HepG2 (cell line): ENCODE results near the gene TCOF1. TPM values are rescaled to one million over a fixed set of nuclear protein-coding genes. Genes with fewer than 3 reads are reported as not detected.

ENCODE experiments used
- ATAC-seq: fragments of 200-7000 bp; cut with Tn5 transposase; 3 replicates; pipeline ENCODE4 v1.9.1; 2020; ENCODE audit warnings: mild to moderate bottlenecking, moderate library complexity
- BruUV-seq: library from RNA; stranded (reverse); fragments of 400-500 nt; replicated peaks from 2 replicates; lab custom pipeline; 2021; lab: Mats Ljungman, UMichigan
- CTCF ChIA-PET: fragments of 300-600 bp; formaldehyde crosslinking; extraction: SDS; loops from one replicate; lab custom pipeline; 2021; ENCODE audit warnings: low total read pairs, inconsistent platforms, low intra/inter-chr PET ratio; lab: Yijun Ruan, JAX
- POLR2A ChIA-PET: fragments of 350-600 bp; sonication (Branson Sonifier 250); formaldehyde crosslinking; loops from one replicate; lab custom pipeline; 2020; ENCODE audit warnings: antibody characterized with exemption, inconsistent platforms; lab: Yijun Ruan, JAX
- DNase-seq: peaks from one replicate; pipeline ENCODE4 v3.0.0-alpha.2; 2015; ENCODE audit warnings: low spot score
- FAIRE-seq: peaks from 3 replicates; lab custom pipeline; 2011; peaks lifted over from hg19 to GRCh38; lab: Jason Lieb, UNC
- H2AFZ ChIP-seq: one replicate; pipeline ENCODE4 v1.6.1; 2011; ENCODE audit warnings: low read length, inconsistent platforms
- H3K27ac ChIP-seq: fragments of 300-600 bp; 3 replicates; pipeline ENCODE4 v1.8.0; 2011; ENCODE audit warnings: mixed run types, mild to moderate bottlenecking, mixed read lengths, low read length, inconsistent platforms; ENCODE audit not compliant: insufficient read depth; ENCODE audit errors: extremely low read length
- H3K27me3 ChIP-seq, 2 experiments: fragments of 200-600 bp in 1 of 2; 2 replicates in 1 of 2; 3 replicates in 1 of 2; pipeline versions ENCODE4 v1.6.0 to v1.8.0; 2011; ENCODE audit warnings: low read length in 2 of 2, mild to moderate bottlenecking in 2 of 2, moderate library complexity in 2 of 2, inconsistent platforms in 1 of 2; ENCODE audit not compliant: insufficient read depth in 2 of 2, control insufficient read depth in 1 of 2
- H3K36me3 ChIP-seq, 2 experiments: fragments of 200-600 bp in 1 of 2; replicated peaks in 1 of 2; 2 replicates in 1 of 2; 3 replicates in 1 of 2; pipeline versions ENCODE4 v1.5.1 to v1.8.0; 2011; ENCODE audit warnings: low read length in 2 of 2, inconsistent platforms in 1 of 2; ENCODE audit not compliant: insufficient read depth in 2 of 2, control insufficient read depth in 1 of 2
- H3K4me1 ChIP-seq: 2 replicates; pipeline ENCODE4 v1.5.1; 2012; ENCODE audit warnings: low read length, inconsistent platforms; ENCODE audit not compliant: insufficient read depth
- H3K4me2 ChIP-seq: 2 replicates; pipeline ENCODE4 v1.6.0; 2011; ENCODE audit warnings: low read depth, low read length, inconsistent platforms
- H3K4me3 ChIP-seq, 3 experiments: fragments of 200-600 bp in 1 of 3; sonication (generic), shearing (Covaris generic) in 1 of 3; replicated peaks in 1 of 3; 2 replicates each; pipeline ENCODE4 v1.5.1; 2011 to 2016; ENCODE audit warnings: low read length in 3 of 3, inconsistent platforms in 2 of 3, low read depth in 2 of 3, mild to moderate bottlenecking in 2 of 3, control low read depth in 1 of 3, mixed read lengths in 1 of 3; ENCODE audit not compliant: insufficient read depth in 1 of 3
- H3K79me2 ChIP-seq: one replicate; pipeline ENCODE4 v1.6.1; 2011; ENCODE audit warnings: low read length, inconsistent platforms; ENCODE audit not compliant: insufficient read depth
- H3K9ac ChIP-seq: 2 replicates; pipeline ENCODE4 v1.6.0; 2011; ENCODE audit warnings: mild to moderate bottlenecking, low read depth, low read length, inconsistent platforms; ENCODE audit not compliant: insufficient read depth
- H3K9me3 ChIP-seq: 2 replicates; pipeline ENCODE4 v1.5.1; 2012; ENCODE audit warnings: mild to moderate bottlenecking, low read length
- H4K20me1 ChIP-seq: 2 replicates; pipeline ENCODE4 v1.6.0; 2011; ENCODE audit warnings: inconsistent platforms, mild to moderate bottlenecking, low read length, moderate library complexity; ENCODE audit not compliant: insufficient read depth
- CAMTA2 ChIP-seq: sonication (generic); formaldehyde crosslinking; IDR thresholded peaks from 2 replicates; pipeline ENCODE4 v1.4.0; 2020; ENCODE audit warnings: mild to moderate bottlenecking, missing genetic modification reagents, borderline replicate concordance
- DNMT3B ChIP-seq: conservative IDR thresholded peaks from 2 replicates; pipeline ENCODE4 v1.6.1; 2016; ENCODE audit warnings: missing biosample characterization, control low read depth
- KAT7 ChIP-seq: IDR thresholded peaks from 2 replicates; pipeline ENCODE4 v1.6.1; 2018; ENCODE audit warnings: borderline replicate concordance, missing compliant biosample characterization
- KDM5B ChIP-seq: sonication (generic); formaldehyde crosslinking; IDR thresholded peaks from 2 replicates; pipeline ENCODE4 v1.4.0; 2020; ENCODE audit warnings: missing genetic modification reagents, mild to moderate bottlenecking, borderline replicate concordance
- SNAI1 ChIP-seq: sonication (generic); formaldehyde crosslinking; IDR thresholded peaks from 2 replicates; pipeline ENCODE4 v1.5.0; 2020; ENCODE audit warnings: mild to moderate bottlenecking, missing genetic modification reagents, borderline replicate concordance
- SP4 ChIP-seq: sonication (generic); formaldehyde crosslinking; IDR thresholded peaks from 2 replicates; pipeline ENCODE4 v1.8.1; 2023; ENCODE audit warnings: mild to moderate bottlenecking, missing genetic modification reagents
- TOPORS ChIP-seq: sonication (generic); formaldehyde crosslinking; IDR thresholded peaks from 2 replicates; pipeline ENCODE4 v1.8.0; 2023; ENCODE audit warnings: mild to moderate bottlenecking, missing genetic modification reagents
- ZNF337 ChIP-seq: sonication (generic); formaldehyde crosslinking; IDR thresholded peaks from 2 replicates; pipeline ENCODE4 v1.5.1; 2020; ENCODE audit warnings: missing genetic modification reagents, low read depth, mild to moderate bottlenecking, borderline replicate concordance
- ZNF614 ChIP-seq: IDR thresholded peaks from 2 replicates; pipeline ENCODE4 v1.6.1; 2018; ENCODE audit warnings: missing biosample characterization, missing genetic modification reagents, inconsistent platforms, borderline replicate concordance
- ZNF850 ChIP-seq: sonication (generic); formaldehyde crosslinking; conservative IDR thresholded peaks from 2 replicates; pipeline ENCODE4 v1.9.0; 2021; ENCODE audit warnings: mild to moderate bottlenecking, missing genetic modification reagents
- ZNF878 ChIP-seq: sonication (generic); formaldehyde crosslinking; IDR thresholded peaks from 2 replicates; pipeline ENCODE4 v1.8.1; 2023; ENCODE audit warnings: mild to moderate bottlenecking, missing genetic modification reagents, moderate library complexity
- ZSCAN12 ChIP-seq: sonication (generic); formaldehyde crosslinking; IDR thresholded peaks from 2 replicates; pipeline ENCODE4 v1.9.0; 2021; ENCODE audit warnings: mild to moderate bottlenecking, missing genetic modification reagents
- WGBS: methylation state at CpG from one replicate; pipeline ENCODE4 v1.1.6; 2017; ENCODE audit warnings: low lambda C conversion rate; 5-methylcytosine and 5-hydroxymethylcytosine counted together
- in situ Hi-C: cut with HindIII; loops from 2 replicates; pipeline ENCODE4 v1.10.0; 2017; ENCODE audit warnings: low pct_unique_long_range_greater_than_20kb; ENCODE audit not compliant: extremely low pct_ligation_motif_present
- intact Hi-C: fragments of 100-400 bp; cut with micrococcal nuclease; formaldehyde crosslinking; loops from one replicate; pipeline ENCODE4 v1.10.0; 2022; ENCODE audit not compliant: unreplicated experiment
- polyA plus RNA-seq, 8 experiments: library from polyadenylated mRNA; depleted of rRNA in 3 of 8; stranded (reverse) in 7 of 8; unstranded in 1 of 8; fragments of >200 nt; fragmentation: Illumina TruSeq in 4 of 8; extraction: Trizol in 4 of 8; gene quantifications; 2 replicates each; pipeline versions ENCODE4 v1.2.1 to v1.2.3, GENCODE V29; 2011 to 2016; ENCODE audit warnings: low read depth in 4 of 8, missing spikeins in 1 of 8, mixed read lengths in 1 of 8; ENCODE audit not compliant: insufficient read depth in 1 of 8
- total RNA-seq, 5 experiments: library from RNA; depleted of rRNA; stranded (reverse); fragments of >200 nt; fragmentation: Illumina TruSeq; extraction: Trizol; gene quantifications; 2 replicates each; pipeline ENCODE4 v1.2.3, GENCODE V29; 2016; ENCODE audit warnings: low read depth in 1 of 5

The TCOF1 gene
- total and polyA plus RNA-seq, 2 of the 13 experiments (the other 11 are each of a cell fraction or from before 2014, with no cell fraction given), result 10.1 to 41.6 TPM

GRCh38 chr5:150310246-150310645 is 47.3 kb upstream of the TCOF1 start:
- H4K20me1 ChIP-seq, result no peaks in the 10 kb centered on the region
- H3K4me1 ChIP-seq, result peaks cover 78% of the 10 kb centered on the region
- POLR2A ChIA-PET, result no interaction called here
- DNase-seq (no peak), ATAC-seq (no peak), FAIRE-seq (no peak)
- no peaks in the 10 kb centered on the region for H3K9me3 ChIP-seq
- no TSS peak for BruUV-seq
- WGBS, result 80% methylated on average over 5 of the region's 5 CpGs
- no peak overlapping the region for H2AFZ ChIP-seq
- H3K4me3 ChIP-seq, result no peak overlapping the region
- in situ Hi-C loops (no loop called here), intact Hi-C loops (no loop called here)
- H3K4me2 ChIP-seq, result no peak overlapping the region
- no peaks in the 10 kb centered on the region for H3K36me3 ChIP-seq
- no peak overlapping the region for H3K9ac ChIP-seq
- no peaks in the 10 kb centered on the region for H3K27me3 ChIP-seq
- no peaks in the 10 kb centered on the region for H3K79me2 ChIP-seq
- H3K27ac ChIP-seq, result no peak overlapping the region
- TF ChIP-seq ZNF337 (CRISPR knock-in tag) (no peak), ZNF850 (CRISPR knock-in tag) (no peak), KAT7 (no peak), ZNF614 (CRISPR knock-in tag) (no peak), KDM5B (no peak), ZSCAN12 (no peak), SP4 (CRISPR knock-in tag) (no peak), ZNF878 (CRISPR knock-in tag) (no peak), TOPORS (no peak), CAMTA2 (CRISPR knock-in tag) (no peak), DNMT3B (CRISPR knock-in tag) (no peak), SNAI1 (CRISPR knock-in tag) (no peak)
- CTCF ChIA-PET, result no interaction called here
